Measurements from ENCODE around the gene ZFAND6.
"Not testable (repeated sequence)": the region's sequence is repeated elsewhere in the genome, so short reads cannot be mapped to it uniquely, and the experiment has no call there.

DNA sequence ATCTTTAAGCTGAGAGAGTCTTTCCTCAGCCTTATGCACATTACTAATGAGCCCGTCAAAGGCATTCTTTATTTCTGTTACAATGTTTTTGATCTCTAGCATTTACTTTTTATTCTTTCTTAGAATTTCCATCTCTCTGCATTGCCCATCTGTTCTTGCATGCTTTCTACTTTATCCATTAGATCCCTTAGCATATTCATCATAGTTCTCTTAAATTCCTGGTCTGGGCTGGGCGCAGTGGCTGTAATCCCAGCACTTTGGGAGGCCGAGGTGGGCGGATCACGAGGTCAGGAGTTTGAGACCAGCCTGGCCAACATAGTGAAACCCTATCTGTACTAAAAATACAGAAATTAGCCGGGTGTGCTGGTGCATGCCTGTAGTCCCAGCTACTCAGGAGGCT lies 39.3 kb upstream of the ZFAND6 start:
- TF ChIP-seq, protein P1, sequence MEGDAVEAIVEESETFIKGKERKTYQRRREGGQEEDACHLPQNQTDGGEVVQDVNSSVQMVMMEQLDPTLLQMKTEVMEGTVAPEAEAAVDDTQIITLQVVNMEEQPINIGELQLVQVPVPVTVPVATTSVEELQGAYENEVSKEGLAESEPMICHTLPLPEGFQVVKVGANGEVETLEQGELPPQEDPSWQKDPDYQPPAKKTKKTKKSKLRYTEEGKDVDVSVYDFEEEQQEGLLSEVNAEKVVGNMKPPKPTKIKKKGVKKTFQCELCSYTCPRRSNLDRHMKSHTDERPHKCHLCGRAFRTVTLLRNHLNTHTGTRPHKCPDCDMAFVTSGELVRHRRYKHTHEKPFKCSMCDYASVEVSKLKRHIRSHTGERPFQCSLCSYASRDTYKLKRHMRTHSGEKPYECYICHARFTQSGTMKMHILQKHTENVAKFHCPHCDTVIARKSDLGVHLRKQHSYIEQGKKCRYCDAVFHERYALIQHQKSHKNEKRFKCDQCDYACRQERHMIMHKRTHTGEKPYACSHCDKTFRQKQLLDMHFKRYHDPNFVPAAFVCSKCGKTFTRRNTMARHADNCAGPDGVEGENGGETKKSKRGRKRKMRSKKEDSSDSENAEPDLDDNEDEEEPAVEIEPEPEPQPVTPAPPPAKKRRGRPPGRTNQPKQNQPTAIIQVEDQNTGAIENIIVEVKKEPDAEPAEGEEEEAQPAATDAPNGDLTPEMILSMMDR (IDR thresholded peaks at IDR 0.05; ENCODE audit: low read length): not testable (repeated sequence)
- TF ChIP-seq EZH2 (IDR thresholded peaks at IDR 0.05; ENCODE audit: borderline replicate concordance, low read length): not testable (repeated sequence)

Measured in OCI-LY1 (cell line).